K562 (cell line): ENCODE measurements around the gene RNFT2. TPM values are rescaled to one million over a fixed set of nuclear protein-coding genes. Genes with fewer than 3 reads are reported as not detected.

Experiments
- ARID1B ChIP-seq: fragments of 450-650 bp; IDR thresholded peaks from 2 replicates; pipeline ENCODE4 v1.6.1; 2016; ENCODE audit warnings: antibody characterized with exemption, mild to moderate bottlenecking, inconsistent platforms
- BRCA1 ChIP-seq, 2 experiments: fragments of 450-650 bp in 1 of 2; sonication (generic) in 1 of 2; formaldehyde crosslinking in 1 of 2; IDR thresholded peaks; 2 replicates each; pipeline versions ENCODE4 v1.5.0 to v1.6.1; 2017 to 2020; ENCODE audit warnings: mild to moderate bottlenecking in 1 of 2, missing genetic modification reagents in 1 of 2
- DPF2 ChIP-seq: fragments of 450-650 bp; IDR thresholded peaks from 2 replicates; pipeline ENCODE4 v1.6.1; 2016
- E2F8 ChIP-seq: fragments of 450-650 bp; IDR thresholded peaks from 2 replicates; pipeline ENCODE4 v1.7.1; 2018; ENCODE audit warnings: mild to moderate bottlenecking, low read depth; ENCODE audit not compliant: partially characterized antibody
- FOXK2 ChIP-seq, 2 experiments: fragments of 450-650 bp; IDR thresholded peaks in 1 of 2; conservative IDR thresholded peaks in 1 of 2; 2 replicates each; pipeline ENCODE4 v1.6.1; 2016; ENCODE audit warnings: low read depth in 2 of 2, mild to moderate bottlenecking in 1 of 2
- FOXM1 ChIP-seq, 2 experiments: fragments of 450-650 bp in 1 of 2; sonication (generic) in 1 of 2; formaldehyde crosslinking in 1 of 2; IDR thresholded peaks; 2 replicates each; pipeline versions ENCODE4 v1.6.1 to v1.9.0; 2017 to 2022; ENCODE audit warnings: low read depth in 2 of 2, mild to moderate bottlenecking in 2 of 2, missing genetic modification reagents in 1 of 2, moderate library complexity in 1 of 2
- HDAC2 ChIP-seq: fragments of 450-650 bp; IDR thresholded peaks from 2 replicates; pipeline ENCODE4 v1.6.1; 2016; ENCODE audit warnings: mild to moderate bottlenecking
- LARP7 ChIP-seq: fragments of 450-650 bp; IDR thresholded peaks from 2 replicates; pipeline ENCODE4 v1.6.1; 2016
- NCOA4 ChIP-seq: fragments of 450-650 bp; IDR thresholded peaks from 2 replicates; pipeline ENCODE4 v1.6.1; 2018; ENCODE audit warnings: mild to moderate bottlenecking; ENCODE audit not compliant: partially characterized antibody
- OTX1 ChIP-seq: fragments of 450-650 bp; formaldehyde crosslinking; IDR thresholded peaks from 2 replicates; pipeline ENCODE4 v1.4.0; 2022; ENCODE audit warnings: mild to moderate bottlenecking
- TEAD4 ChIP-seq, 2 experiments: sonication (generic) in 1 of 2; formaldehyde crosslinking in 1 of 2; IDR thresholded peaks; 2 replicates each; pipeline versions ENCODE4 v1.6.1 to v1.8.0; 2012 to 2022; ENCODE audit warnings: borderline replicate concordance in 1 of 2, inconsistent platforms in 1 of 2, low read length in 1 of 2, mild to moderate bottlenecking in 1 of 2, missing genetic modification reagents in 1 of 2
- TOE1 ChIP-seq, 2 experiments: fragments of 450-650 bp in 1 of 2; sonication (generic) in 1 of 2; formaldehyde crosslinking in 1 of 2; IDR thresholded peaks; 2 replicates each; pipeline versions ENCODE4 v1.7.1 to v1.8.0; 2016 to 2022; ENCODE audit warnings: borderline replicate concordance in 2 of 2, mild to moderate bottlenecking in 2 of 2, antibody characterized with exemption in 1 of 2, inconsistent platforms in 1 of 2, low read depth in 1 of 2, missing genetic modification reagents in 1 of 2, moderate library complexity in 1 of 2
- ZNF175 ChIP-seq: fragments of 200-800 bp; sonication (Bioruptor generic); IDR thresholded peaks from 2 replicates; pipeline ENCODE4 v1.6.1; 2016; ENCODE audit warnings: low read depth, mild to moderate bottlenecking, missing genetic modification characterization, missing compliant biosample characterization
- ZNF57 ChIP-seq: fragments of 450-650 bp; formaldehyde crosslinking; IDR thresholded peaks from 2 replicates; pipeline ENCODE4 v1.4.0; 2020; ENCODE audit warnings: mild to moderate bottlenecking, moderate library complexity
- polyA plus RNA-seq, 8 experiments: library from polyadenylated mRNA; depleted of rRNA in 4 of 8; stranded (reverse) in 5 of 8; unstranded in 3 of 8; fragments of >200 nt; fragmentation: Nextera tagmentation in 2 of 8; fragmentation: Illumina TruSeq in 1 of 8; extraction: Ambion mirVana in 2 of 8; extraction: Trizol in 1 of 8; gene quantifications; 2 replicates each; pipeline versions ENCODE4 v1.2.1 to v1.2.3, GENCODE V29; 2011 to 2014; ENCODE audit warnings: inconsistent platforms in 1 of 8, missing spikeins in 1 of 8
- total RNA-seq, 7 experiments: library from RNA; depleted of rRNA in 6 of 7; stranded (reverse); fragments of >200 nt in 6 of 7; fragmentation: Illumina TruSeq in 2 of 7; extraction: Trizol in 2 of 7; gene quantifications; 2 replicates each; pipeline versions ENCODE4 v1.2.1 to v1.2.3, GENCODE V29; 2011 to 2021; ENCODE audit warnings: low replicate concordance in 1 of 7
- TF ChIP-seq, protein P1 (sequence below): fragments of 450-650 bp; IDR thresholded peaks from 2 replicates; pipeline ENCODE4 v1.6.1; 2018; ENCODE audit not compliant: partially characterized antibody
- TF ChIP-seq, protein P2 (sequence below): fragments of 450-650 bp; IDR thresholded peaks from 2 replicates; pipeline ENCODE4 v1.7.0; 2016; ENCODE audit warnings: borderline replicate concordance

The RNFT2 gene
- total and polyA plus RNA-seq, 9 of the 15 experiments (the other 6 are each of a cell fraction or from before 2014, with no cell fraction given): 3.6 to 26.3 (median 9.5) TPM

DNA sequence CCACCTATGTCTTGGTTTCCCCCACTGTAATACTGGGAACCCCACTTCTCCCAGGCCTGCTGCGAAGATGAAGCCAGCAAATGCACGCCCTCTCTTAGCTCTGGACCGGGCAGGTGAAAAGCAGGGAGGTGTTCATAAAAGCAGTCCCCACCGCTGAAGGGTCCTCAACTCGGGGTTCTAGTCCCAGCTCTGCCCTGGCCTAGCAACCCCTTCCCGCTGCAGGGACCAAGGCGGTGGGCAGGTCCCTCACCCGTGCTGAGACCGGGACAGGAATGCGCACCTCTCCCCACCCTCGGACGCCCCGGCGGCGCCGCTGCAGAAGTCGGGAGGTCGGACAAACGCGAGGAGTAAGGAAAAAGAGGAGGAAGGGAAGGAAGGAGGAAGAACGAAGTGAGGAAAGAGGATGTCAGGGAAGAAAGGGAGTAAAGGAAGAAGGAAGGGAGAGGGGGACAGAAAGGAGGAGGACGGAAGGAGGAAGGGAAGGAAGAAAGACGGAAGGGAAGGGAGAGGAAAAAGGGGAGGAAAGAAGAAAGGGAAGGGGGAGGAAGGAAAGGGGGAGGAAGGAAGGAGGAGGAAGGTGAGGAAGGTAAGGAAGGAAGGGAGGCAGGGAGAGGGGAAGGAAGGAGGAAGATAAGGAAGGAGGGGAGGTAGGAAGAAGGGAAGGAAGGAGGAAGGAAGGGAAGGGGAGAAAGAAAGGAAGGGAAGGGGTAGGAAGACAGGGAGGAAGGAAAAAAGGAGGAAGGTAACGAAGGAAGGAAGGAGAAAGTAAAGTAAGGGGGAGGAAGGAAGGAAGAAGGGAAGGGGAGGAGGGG is 947 bp upstream of the RNFT2 start (continued):
- TF ChIP-seq, protein P1, sequence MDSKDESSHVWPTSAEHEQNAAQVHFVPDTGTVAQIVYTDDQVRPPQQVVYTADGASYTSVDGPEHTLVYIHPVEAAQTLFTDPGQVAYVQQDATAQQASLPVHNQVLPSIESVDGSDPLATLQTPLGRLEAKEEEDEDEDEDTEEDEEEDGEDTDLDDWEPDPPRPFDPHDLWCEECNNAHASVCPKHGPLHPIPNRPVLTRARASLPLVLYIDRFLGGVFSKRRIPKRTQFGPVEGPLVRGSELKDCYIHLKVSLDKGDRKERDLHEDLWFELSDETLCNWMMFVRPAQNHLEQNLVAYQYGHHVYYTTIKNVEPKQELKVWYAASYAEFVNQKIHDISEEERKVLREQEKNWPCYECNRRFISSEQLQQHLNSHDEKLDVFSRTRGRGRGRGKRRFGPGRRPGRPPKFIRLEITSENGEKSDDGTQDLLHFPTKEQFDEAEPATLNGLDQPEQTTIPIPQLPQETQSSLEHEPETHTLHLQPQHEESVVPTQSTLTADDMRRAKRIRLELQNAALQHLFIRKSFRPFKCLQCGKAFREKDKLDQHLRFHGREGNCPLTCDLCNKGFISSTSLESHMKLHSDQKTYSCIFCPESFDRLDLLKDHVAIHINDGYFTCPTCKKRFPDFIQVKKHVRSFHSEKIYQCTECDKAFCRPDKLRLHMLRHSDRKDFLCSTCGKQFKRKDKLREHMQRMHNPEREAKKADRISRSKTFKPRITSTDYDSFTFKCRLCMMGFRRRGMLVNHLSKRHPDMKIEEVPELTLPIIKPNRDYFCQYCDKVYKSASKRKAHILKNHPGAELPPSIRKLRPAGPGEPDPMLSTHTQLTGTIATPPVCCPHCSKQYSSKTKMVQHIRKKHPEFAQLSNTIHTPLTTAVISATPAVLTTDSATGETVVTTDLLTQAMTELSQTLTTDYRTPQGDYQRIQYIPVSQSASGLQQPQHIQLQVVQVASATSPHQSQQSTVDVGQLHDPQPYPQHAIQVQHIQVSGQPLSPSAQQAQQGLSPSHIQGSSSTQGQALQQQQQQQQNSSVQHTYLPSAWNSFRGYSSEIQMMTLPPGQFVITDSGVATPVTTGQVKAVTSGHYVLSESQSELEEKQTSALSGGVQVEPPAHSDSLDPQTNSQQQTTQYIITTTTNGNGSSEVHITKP: peak; percentile 24
- TF ChIP-seq, protein P2, sequence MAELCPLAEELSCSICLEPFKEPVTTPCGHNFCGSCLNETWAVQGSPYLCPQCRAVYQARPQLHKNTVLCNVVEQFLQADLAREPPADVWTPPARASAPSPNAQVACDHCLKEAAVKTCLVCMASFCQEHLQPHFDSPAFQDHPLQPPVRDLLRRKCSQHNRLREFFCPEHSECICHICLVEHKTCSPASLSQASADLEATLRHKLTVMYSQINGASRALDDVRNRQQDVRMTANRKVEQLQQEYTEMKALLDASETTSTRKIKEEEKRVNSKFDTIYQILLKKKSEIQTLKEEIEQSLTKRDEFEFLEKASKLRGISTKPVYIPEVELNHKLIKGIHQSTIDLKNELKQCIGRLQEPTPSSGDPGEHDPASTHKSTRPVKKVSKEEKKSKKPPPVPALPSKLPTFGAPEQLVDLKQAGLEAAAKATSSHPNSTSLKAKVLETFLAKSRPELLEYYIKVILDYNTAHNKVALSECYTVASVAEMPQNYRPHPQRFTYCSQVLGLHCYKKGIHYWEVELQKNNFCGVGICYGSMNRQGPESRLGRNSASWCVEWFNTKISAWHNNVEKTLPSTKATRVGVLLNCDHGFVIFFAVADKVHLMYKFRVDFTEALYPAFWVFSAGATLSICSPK: peak; percentile 97; the same call in 1 of the 2 replicates
- TF ChIP-seq DPF2 (peak; percentile 40; the same call in 1 of the 2 replicates), FOXK2 (conservative IDR thresholded peaks at IDR 0.05 in 1 of 2, IDR thresholded peaks at IDR 0.05 in 1 of 2; ENCODE audit: low read depth in 2 of 2) (peak in 1 of 2 experiments; percentile 34; a peak in 1 of 4 replicates), FOXM1 (IDR thresholded peaks at IDR 0.05; ENCODE audit: low read depth) (no peak), FOXM1 (CRISPR knock-in tag; IDR thresholded peaks at IDR 0.05; ENCODE audit: low read depth) (no peak), TOE1 (IDR thresholded peaks at IDR 0.05; ENCODE audit: borderline replicate concordance) (peak; percentile 47; the same call in 1 of the 2 replicates), TOE1 (CRISPR knock-in tag; IDR thresholded peaks at IDR 0.05; ENCODE audit: borderline replicate concordance, low read depth) (no peak), ZNF175 (CRISPR knock-in tag) (no peak), ZNF57 (CRISPR knock-in tag) (no peak), LARP7 (peak; percentile 91; the same call in 1 of the 2 replicates), ARID1B (0 out of 2 replicates have a peak, but pooled peaks have one; percentile 14), TEAD4 (IDR thresholded peaks at IDR 0.05; ENCODE audit: low read length) (no peak), TEAD4 (CRISPR knock-in tag; IDR thresholded peaks at IDR 0.05; ENCODE audit: borderline replicate concordance) (no peak), OTX1 (CRISPR knock-in tag) (peak; percentile 91; the same call in 1 of the 2 replicates), E2F8 (peak; percentile 18), BRCA1 (IDR thresholded peaks at IDR 0.05) (no peak), BRCA1 (CRISPR knock-in tag; IDR thresholded peaks at IDR 0.05) (no peak), HDAC2 (no peak), NCOA4 (peak; percentile 79)
